ENCODE results near the gene TNRC6B.
A peak's percentile ranks its signal among the peaks of the same experiment; 100 is the strongest.
"Not testable (repeated sequence)": the region's sequence is repeated elsewhere in the genome, so short reads cannot be mapped to it uniquely, and the experiment has no call there.

TNRC6B gene

DNA sequence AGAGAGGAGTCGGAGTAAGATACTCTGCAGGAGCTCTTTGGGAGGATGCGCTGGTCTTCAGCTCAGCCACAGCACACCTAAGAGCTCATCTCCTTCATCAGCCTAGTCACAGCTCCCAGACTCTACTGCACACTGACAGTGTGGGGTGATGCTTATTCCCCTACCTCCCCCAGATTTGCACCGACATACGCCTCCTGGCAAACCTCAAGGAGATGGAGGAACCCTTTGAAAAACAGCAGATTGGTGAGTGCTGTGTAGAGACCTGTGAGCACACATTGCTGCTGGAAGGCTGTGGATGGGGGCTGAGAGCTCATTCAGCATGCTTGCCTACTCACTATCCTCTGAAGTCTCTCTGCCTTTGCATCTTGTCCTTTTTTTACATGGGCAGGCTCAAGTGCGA lies 183.4 kb downstream of the TNRC6B start:
- FAIRE-seq (no peak), DNase-seq (ENCODE audit: low spot score) (no peak)

DNA sequence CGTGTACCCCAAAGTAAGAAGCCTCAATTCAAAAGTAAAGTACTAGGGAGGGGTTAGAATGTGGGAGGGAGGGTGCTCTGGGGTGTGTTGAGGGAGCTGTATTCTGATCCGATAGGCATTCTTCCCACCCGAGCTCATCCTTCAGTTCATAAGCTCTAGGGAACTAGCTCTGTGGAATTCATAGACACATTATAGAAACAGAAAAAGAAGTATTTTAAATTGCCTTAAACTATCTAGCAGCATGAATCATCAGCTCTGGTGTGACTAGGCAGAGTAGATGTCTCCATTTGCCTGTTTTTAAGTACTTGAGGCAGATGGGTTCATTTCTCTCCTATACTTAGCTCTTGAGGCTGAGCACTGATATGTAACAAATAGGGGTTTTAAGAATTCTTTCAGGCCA lies 185.3 kb downstream of the TNRC6B start:
- no peak for DNase-seq (ENCODE audit: low spot score)
- no peak for FAIRE-seq

DNA sequence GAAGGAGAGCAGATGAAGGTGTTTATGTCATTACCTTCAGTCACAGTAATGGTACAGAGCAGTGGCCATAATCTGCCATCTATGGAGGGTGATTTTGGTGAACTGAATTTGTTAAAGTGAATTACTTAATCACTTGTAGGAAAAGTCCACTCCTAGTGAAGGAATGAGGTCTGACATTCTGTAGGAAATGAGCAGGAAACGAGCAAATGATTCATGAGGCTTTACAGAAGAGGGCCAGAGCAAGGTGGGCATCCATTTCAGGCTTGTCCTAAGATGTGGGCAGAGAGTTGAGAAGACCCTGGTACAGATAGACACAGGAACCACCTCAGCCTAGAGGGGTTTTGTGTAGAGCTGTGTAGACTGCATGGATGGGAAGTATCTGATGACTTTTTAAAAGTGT lies 186.7 kb downstream of the TNRC6B start:
- no peak for FAIRE-seq
- DNase-seq (ENCODE audit: low spot score) = no peak

DNA sequence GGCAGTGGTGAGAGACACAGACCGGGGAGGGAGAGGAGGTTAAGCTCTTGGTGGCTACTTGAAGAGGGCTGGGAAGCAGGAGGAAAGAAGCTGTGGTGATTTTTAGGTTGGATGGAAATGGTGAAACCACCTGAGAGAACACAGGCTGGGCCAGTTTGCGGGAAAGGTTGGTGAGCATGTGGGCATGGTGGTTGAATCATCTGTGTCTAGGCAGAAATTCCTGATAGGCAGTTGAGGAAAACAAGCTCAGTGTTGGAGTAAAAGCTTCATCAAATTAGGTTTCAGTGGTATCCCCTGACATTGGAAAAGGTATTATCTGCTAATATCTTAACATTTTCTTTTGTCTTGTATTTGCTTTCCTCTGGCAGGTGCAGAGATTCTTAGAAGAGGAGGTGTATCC lies 188.3 kb downstream of the TNRC6B start:
- DNase-seq (ENCODE audit: low spot score) (no peak), FAIRE-seq (no peak)

DNA sequence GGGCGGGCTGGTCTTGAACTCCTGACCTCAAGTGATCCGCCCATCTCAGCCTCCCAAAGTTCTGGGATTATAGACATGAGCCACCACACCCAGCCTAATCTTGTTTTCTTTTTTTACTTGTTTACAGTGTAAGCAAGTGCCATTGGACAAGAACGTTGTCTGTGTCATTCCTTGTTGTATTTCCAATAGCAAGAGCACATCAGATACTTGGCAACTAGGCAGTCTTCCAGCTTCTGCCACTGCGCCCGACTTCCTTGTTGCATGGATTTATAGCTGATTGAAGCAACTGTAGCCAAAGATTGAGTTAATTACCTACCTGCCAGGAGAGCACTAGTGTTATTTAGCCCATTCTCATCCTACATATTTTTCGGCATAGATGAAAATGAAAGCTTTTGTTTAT lies 189.6 kb downstream of the TNRC6B start:
- DNase-seq (ENCODE audit: low spot score) (no peak), FAIRE-seq (no peak)

DNA sequence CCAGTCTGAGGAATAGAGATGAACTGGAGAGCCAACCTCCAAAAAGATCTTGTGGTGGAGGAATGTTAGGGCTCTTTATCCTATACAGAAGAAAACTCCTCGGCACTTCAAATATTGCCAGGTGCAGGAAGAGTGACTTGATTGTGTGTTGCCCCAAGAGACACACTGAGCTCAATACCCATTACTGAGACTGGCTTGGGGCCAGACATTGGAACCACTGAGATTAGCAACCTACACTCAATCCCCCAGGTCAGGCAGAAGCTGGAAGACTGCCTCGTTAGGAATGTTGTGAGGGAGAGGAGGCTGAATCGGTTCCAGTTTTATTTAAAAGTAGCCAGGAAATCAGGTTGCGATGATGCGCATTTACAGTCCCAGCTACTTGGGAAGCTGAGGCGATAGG lies 190.3 kb downstream of the TNRC6B start:
- FAIRE-seq = no peak
- no peak for DNase-seq (ENCODE audit: low spot score)

DNA sequence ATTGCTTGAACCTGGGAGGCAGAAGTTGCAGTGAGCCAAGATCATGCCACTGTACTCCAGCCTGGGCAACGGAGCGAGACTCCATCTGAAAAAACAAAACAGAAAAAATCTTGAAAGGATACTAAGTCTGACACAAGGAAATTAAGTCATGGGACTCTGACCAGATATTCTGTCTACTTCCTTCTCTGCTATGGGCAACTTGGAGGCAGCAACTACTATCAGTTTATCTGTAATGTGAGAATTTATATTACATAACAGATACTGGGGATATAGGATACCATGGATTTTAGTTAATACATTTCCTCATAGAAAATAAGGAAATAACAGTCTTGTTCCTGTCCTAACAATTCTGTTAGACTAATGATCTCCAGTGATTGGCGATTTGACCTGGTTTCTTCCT lies 191.1 kb downstream of the TNRC6B start:
- FAIRE-seq = no peak
- no peak for DNase-seq (ENCODE audit: low spot score)

DNA sequence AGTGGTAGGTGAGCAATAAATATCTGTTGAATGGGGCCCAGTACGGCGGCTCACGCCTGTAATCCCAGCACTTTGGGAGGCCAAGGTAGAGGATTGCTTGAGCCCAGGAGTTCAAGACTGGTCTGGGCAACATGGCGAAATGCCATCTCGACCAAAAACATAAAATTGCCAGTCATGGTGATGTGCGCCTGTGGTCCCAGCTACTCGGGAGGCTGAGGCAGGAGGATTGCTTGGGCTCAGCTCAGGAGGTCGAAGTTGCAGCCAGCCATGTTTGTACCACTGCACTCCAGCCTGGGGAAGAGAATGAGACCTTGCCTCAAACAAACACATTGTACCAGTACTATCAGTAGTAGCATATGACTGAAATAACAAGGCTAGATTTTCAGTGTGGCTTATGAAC lies 196.8 kb downstream of the TNRC6B start:
- DNase-seq (ENCODE audit: low spot score) = no peak
- FAIRE-seq = no peak

DNA sequence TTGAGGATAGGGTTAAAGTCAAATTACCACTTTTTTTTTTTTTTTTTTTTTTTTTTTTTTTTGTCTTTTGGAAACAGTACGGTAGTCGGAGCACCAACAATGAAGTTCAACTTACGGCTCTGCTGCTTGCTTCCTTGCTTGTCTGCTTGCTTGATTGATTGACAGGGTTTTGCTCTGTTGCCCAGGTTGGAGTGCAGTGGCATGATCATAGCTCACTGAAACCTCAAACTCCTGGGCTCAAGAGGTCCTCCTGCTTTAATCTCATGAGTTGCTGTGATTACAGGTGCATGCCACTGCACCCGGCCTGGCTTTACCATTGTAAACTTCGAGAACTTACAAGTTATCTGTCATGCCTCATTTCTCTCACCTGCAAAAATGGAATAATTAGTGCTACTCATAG lies 198.4 kb downstream of the TNRC6B start:
- FAIRE-seq (no peak), DNase-seq (ENCODE audit: low spot score) (no peak)

DNA sequence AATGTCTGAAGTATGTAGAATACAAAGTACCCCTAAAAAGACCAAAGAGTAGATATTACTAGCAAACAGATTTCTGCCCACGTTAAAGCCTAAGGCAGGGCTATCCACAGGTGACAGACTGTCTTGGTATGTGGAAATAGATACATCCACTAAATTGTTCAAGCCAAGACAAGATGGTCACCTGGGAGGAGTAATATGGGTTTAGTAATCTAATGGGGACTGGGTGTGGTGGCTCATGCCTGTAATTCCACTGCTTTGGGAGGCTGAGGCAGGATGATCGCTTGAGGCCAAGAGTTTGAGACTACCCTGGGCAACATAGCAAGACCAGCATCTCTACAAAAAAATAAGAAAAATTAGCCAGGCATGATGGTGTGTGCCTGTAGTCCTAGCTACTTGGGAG lies 200.2 kb downstream of the TNRC6B start:
- FAIRE-seq = no peak
- no peak for DNase-seq (ENCODE audit: low spot score)

DNA sequence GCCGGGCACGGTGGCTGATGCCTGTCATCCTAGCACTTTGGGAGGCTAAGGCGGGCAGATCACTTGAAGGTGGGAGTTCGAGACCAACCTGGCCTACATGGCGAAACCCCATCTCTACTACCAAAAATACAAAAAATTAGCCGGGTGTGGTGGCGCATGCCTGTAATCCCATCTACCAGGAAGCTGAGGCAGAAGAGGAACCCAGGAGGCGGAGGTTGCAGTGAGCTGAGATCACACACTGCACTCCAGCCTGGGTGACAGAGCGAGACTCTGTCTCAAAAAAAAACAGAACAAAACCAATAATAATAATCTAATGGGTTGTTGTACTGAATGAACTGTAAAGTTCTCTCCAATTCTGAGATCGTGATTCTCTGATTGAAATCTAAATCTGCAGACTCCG lies 200.7 kb downstream of the TNRC6B start:
- DNase-seq (ENCODE audit: low spot score); FAIRE-seq: not testable (repeated sequence)

DNA sequence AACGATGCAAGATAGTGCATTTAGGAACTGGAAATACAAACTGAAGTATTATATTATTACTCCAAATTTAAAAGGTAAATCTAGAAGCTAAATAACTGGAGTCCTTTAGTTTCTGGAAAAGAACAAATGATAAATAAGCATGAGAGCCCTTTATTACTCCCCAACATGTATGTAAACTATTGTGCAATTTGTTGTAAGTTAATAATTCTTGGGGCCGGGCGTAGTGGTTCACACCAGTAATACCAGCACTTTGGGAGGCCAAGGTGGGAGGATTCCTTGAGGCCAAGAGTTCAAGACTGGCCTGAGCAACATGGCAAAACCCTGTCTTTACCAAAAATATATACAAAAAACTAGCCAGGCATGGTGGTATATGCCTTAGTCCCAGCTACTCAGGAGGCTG lies 203.7 kb downstream of the TNRC6B start:
- no peak for FAIRE-seq
- no peak for DNase-seq (ENCODE audit: low spot score)

DNA sequence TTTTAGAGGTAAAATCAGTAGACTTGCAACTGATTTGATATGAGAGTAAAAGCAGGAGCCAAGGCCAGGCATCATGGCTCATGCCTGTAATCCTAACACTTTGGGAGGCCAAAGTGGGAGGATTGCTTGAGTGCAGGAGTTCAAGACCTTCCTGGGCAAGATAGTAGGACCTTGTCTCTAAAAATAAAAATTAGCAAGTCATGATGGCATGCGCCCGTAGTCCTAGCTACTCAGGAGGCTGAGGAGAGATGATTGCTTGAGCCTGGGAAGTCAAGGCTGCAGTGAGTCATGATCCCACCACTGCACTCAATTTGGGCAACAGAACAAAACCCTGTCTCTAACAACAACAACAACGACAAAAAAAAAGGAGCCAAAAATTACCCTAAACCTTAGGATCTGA lies 206.2 kb downstream of the TNRC6B start:
- DNase-seq (ENCODE audit: low spot score) (peak; percentile 21), FAIRE-seq (no peak)

DNA sequence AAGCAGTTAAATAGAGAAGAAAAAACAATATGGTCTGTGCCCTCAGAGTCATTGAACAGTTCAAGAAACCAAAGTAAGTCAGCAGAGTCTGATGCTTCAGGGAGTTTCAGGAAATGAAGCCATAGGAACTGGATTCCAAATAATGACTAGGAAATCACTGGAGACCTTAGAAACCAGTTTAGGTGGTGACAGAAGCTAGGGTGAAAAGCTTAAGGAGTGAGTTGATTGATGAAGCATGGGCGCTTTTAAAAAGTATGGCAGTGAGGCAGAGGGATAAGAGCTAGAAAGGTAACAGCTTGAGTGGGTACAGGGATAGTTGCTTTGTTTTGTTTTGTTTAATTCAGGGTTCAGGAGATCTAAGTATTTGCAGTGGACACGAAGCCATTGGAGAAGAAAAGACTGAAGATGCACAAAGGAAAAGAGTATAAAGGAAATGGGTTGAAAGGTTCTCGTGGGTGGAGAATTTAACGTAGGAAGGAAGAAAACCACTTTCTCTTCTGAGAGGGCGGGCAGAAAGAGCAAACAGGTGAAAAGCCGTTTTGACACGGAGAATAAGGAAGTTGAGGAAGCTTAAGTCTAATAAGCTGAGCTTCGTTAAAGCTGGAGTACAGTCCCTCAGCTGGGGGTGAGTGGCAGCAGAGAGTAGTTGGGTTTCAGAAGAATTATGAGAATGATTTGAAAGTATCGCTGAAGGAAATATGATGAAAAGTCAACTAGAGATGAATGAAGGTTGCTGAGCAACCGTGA lies 207.5 kb downstream of the TNRC6B start:
- DNase-seq (ENCODE audit: low spot score) (no peak), FAIRE-seq (no peak)

Data from RCC 7860 (cell line).